ENCODE measurements around the gene SKAP1. TPM values are rescaled to one million over a fixed set of nuclear protein-coding genes. Genes with fewer than 3 reads are reported as not detected.

SKAP1 gene
- total RNA-seq, 4 donors from 2014 or later: 1.2 to 6.4 (median 4.9) TPM; not detected in 1

GRCh38 chr17:48234922-48235321 is 195.1 kb downstream of the SKAP1 start:
- TF ChIP-seq CTCF (IDR thresholded peaks at IDR 0.05) (no peak), POLR2A (IDR thresholded peaks at IDR 0.05) (no peak), EP300 (IDR thresholded peaks at IDR 0.05; ENCODE audit: low read depth) (no peak), POLR2AphosphoS5 (IDR thresholded peaks at IDR 0.05) (no peak)
- no peak overlapping the region for H3K27ac ChIP-seq
- intact Hi-C loops (cut with DNase I; ENCODE audit: low total_unique reads): no loop called here
- H3K4me3 ChIP-seq: no peak overlapping the region
- peaks cover 0 to under 1% (median 0%) of the 10 kb centered on the region in 4 donors for H3K4me1 ChIP-seq
- 91 to 100% methylated on average over 2 of the region's 2 CpGs for WGBS, 2 donors (ENCODE audit: low coverage in 1 of 2)
- H3K9me3 ChIP-seq: no peaks in the 10 kb centered on the region
- H3K36me3 ChIP-seq: no peaks in the 10 kb centered on the region
- H3K27me3 ChIP-seq: peaks cover 12% of the 10 kb centered on the region
- in situ Hi-C loops (cut with MboI; ENCODE audit: low pct_ligation_motif_present in 1 of 4, low pct_unique_long_range_greater_than_20kb in 1 of 4, low sequenced_read_pairs in 3 of 4): no loop called here
- DNase-seq: no peak

- Histone ChIP-seq H3K36me3 (no peaks in the 10 kb centered on the region), H3K27ac (no peak overlapping the region), H3K27me3 (peaks cover 21% of the 10 kb centered on the region), H3K9me3 (no peaks in the 10 kb centered on the region), H3K4me3 (no peak overlapping the region), H3K4me1 (no peaks in the 10 kb centered on the region)
- TF ChIP-seq POLR2A (IDR thresholded peaks at IDR 0.05) (no peak), EP300 (IDR thresholded peaks at IDR 0.05; ENCODE audit: low read depth) (no peak), POLR2AphosphoS5 (IDR thresholded peaks at IDR 0.05) (no peak), CTCF (IDR thresholded peaks at IDR 0.05) (no peak)
- intact Hi-C loops (cut with DNase I; ENCODE audit: low total_unique reads) (no loop called here), in situ Hi-C loops (cut with MboI; ENCODE audit: low pct_ligation_motif_present in 1 of 4, low pct_unique_long_range_greater_than_20kb in 1 of 4, low sequenced_read_pairs in 3 of 4) (no loop called here)
- 75 to 83% methylated on average over 6 to 8 of the region's 8 CpGs for WGBS, 2 donors (ENCODE audit: low coverage in 1 of 2)
- no peak for DNase-seq
These were observed 197.7 kb downstream of the SKAP1 start for GRCh38 chr17:48231995-48232959.

DNA sequence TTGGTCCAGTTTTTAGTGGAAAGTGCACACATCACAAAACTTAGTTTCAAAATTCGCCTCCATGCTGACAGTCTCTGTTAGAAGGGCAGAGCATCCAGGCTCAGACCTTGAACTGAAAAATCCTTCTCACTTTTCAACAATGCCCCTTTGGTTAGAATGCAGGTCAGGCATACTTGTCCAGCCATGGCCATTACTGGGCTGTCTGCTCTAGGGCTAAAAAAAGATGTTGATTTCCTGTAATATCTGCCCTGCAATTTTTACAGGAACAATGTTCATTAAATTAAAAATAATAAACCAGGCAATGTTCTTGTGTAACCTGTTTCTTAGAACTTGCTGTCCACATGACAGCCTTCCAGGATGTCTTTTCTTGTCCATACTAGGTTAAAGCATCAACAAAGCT is 200.1 kb downstream of the SKAP1 start:
- Histone ChIP-seq H3K4me3 (no peak overlapping the region), H3K9me3 (no peaks in the 10 kb centered on the region), H3K36me3 (no peaks in the 10 kb centered on the region), H3K4me1 (no peaks in the 10 kb centered on the region), H3K27ac (no peak overlapping the region), H3K27me3 (peaks cover 29% of the 10 kb centered on the region)
- 78% methylated on average over 1 of the region's 1 CpG; no CpG with 5 or more reads in 1 of the 2 donors for WGBS, 2 donors (ENCODE audit: low coverage in 1 of 2)
- intact Hi-C loops (cut with DNase I; ENCODE audit: low total_unique reads): no loop called here
- no peak for DNase-seq
- in situ Hi-C loops (cut with MboI; ENCODE audit: low pct_ligation_motif_present in 1 of 4, low pct_unique_long_range_greater_than_20kb in 1 of 4, low sequenced_read_pairs in 3 of 4): no loop called here
- TF ChIP-seq EP300 (IDR thresholded peaks at IDR 0.05; ENCODE audit: low read depth) (no peak), POLR2AphosphoS5 (IDR thresholded peaks at IDR 0.05) (no peak), POLR2A (IDR thresholded peaks at IDR 0.05) (no peak), CTCF (IDR thresholded peaks at IDR 0.05) (no peak)

DNA sequence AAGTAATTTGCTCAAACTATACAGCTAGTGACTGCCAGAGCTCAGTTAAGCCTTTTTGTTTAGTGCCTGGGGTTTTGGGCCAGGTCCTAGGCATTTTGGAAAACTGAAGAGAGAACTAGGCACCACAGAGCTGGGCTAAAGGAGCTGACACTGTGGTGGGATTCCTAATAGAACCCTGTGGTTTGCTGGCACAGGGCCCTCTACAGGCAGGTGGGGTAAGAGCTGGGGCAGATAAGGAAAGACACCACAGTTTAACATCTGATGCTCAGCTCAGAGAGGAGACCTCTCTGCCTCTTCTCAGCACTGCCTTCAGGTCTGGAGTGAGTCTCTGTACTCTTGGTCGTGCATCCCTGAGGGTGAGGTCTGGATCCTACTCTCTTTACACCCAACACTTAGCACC is 201.3 kb downstream of the SKAP1 start:
- 72 to 91% methylated on average over 1 of the region's 1 CpG for WGBS, 2 donors (ENCODE audit: low coverage in 1 of 2)
- in situ Hi-C loops (cut with MboI; ENCODE audit: low pct_ligation_motif_present in 1 of 4, low pct_unique_long_range_greater_than_20kb in 1 of 4, low sequenced_read_pairs in 3 of 4): no loop called here
- peaks cover 29% of the 10 kb centered on the region for H3K27me3 ChIP-seq

More for the DNA sequence above, 201.3 kb downstream of the SKAP1 start:
- no peaks in the 10 kb centered on the region for H3K4me1 ChIP-seq
- no peak overlapping the region for H3K27ac ChIP-seq
- no peak for DNase-seq
- TF ChIP-seq POLR2A (IDR thresholded peaks at IDR 0.05) (no peak), CTCF (IDR thresholded peaks at IDR 0.05) (no peak), EP300 (IDR thresholded peaks at IDR 0.05; ENCODE audit: low read depth) (no peak), POLR2AphosphoS5 (IDR thresholded peaks at IDR 0.05) (no peak)
- H3K36me3 ChIP-seq: no peaks in the 10 kb centered on the region
- no peak overlapping the region for H3K4me3 ChIP-seq
- no peaks in the 10 kb centered on the region for H3K9me3 ChIP-seq
- intact Hi-C loops (cut with DNase I; ENCODE audit: low total_unique reads): no loop called here
